ENCODE data around the gene DOHH.
A peak's percentile ranks its signal among the peaks of the same experiment; 100 is the strongest.
"Not testable (repeated sequence)": the region's sequence is repeated elsewhere in the genome, so short reads cannot be mapped to it uniquely, and the experiment has no call there.

DOHH gene

DNA sequence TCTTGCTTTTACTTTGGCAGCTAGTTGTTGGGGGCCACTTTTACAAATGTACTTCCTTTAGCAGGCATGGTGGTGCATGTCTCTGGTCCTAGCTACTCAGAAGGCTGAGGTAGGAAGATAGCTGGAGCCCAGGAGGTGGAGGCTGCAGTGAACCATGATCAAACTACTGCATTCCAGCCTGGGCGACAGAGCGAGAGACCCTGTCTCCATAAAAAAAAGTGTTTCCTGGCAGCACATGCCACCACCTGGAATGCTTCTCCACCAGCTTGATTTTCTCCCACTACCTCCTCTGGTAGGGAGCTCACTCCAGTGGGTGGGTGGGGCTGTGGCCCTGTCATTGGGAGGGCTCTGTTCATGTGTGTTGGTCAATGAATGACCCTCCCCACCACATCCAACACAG, 18.2 kb upstream of the DOHH start:
- Mint-ChIP-seq H3K27ac (no peak overlapping the region), H3K27me3 (no peaks in the 10 kb centered on the region), H3K4me3 (no peak overlapping the region), H3K36me3 (peaks cover 21 to 24% of the 10 kb centered on the region in 2 donors), H3K9me3 (peaks cover 0 to 2% of the 10 kb centered on the region in 2 donors), H3K4me1 (peaks cover 39 to 55% of the 10 kb centered on the region in 2 donors)
- DNase-seq: no peak
- no peak for ATAC-seq (replicated peaks)

DNA sequence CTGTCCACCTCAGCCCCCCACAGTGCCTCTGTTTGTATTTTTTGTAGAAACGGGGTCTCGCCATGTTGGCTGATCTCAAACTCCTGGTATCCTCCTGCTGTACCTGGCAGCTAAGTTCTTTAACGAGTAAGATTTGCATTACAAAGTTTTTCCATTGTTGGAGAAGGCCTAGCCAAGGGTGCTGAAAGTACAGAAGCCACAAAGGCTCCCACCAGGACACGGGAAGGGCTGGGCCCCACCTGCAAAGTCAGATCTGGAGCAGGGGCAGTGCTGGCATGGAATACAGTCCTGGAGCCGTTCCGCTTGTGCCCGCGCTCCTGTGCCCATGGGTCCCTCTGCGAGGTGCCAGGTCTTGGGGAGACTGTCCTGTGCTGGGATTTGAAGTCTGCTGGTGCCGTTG, 17.8 kb upstream of the DOHH start:
- H3K27ac Mint-ChIP-seq: no peak overlapping the region
- H3K27me3 Mint-ChIP-seq: no peaks in the 10 kb centered on the region
- peaks cover 17 to 20% of the 10 kb centered on the region in 2 donors for H3K36me3 Mint-ChIP-seq
- DNase-seq (no peak), ATAC-seq (replicated peaks) (no peak)
- no peak overlapping the region for H3K4me3 Mint-ChIP-seq
- peaks cover 39 to 58% of the 10 kb centered on the region in 2 donors for H3K4me1 Mint-ChIP-seq
- peaks cover 0 to 2% of the 10 kb centered on the region in 2 donors for H3K9me3 Mint-ChIP-seq

GRCh38 chr19:3517638-3518037, 17.2 kb upstream of the DOHH start:
- DNase-seq: no peak
- H3K4me3 Mint-ChIP-seq: no peak overlapping the region
- H3K36me3 Mint-ChIP-seq: peaks cover 17 to 20% of the 10 kb centered on the region in 2 donors
- H3K4me1 Mint-ChIP-seq: peaks cover 40 to 59% of the 10 kb centered on the region in 2 donors
- no peak for ATAC-seq (replicated peaks)
- no peak overlapping the region for H3K27ac Mint-ChIP-seq
- peaks cover 0 to 2% of the 10 kb centered on the region in 2 donors for H3K9me3 Mint-ChIP-seq
- H3K27me3 Mint-ChIP-seq: no peaks in the 10 kb centered on the region

DNA sequence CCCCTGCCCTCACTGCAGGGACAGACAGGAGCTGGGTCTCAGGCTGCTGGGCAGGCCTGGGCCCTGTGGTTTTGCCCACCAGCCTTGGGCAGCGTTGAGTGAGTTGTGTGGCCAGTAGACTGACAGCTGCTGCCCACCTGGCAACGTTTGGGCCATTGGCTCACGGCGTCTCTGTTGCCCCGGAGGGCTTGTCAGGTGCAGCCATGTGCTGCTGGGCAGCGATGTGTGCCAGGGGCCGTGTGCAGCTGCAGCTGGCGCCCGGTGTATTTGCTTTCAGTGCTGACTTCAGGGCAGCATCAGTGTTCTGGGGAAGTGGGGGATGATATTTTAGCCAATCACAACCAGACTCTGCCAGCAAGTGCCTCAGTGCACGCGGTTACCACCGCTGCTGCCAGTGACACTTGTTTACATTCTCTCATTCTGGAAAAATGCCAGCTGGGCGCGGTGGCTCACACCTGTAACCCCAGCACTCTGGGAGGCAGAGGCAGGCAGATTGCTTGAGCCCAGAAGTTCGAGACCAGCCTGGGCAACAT, 16.3 kb upstream of the DOHH start:
- ATAC-seq (replicated peaks) (peak; percentile 94 to 98), DNase-seq (peak; percentile 73)
- Mint-ChIP-seq H3K9me3 (peaks cover 0 to 2% of the 10 kb centered on the region in 2 donors), H3K4me1 (peaks cover 44 to 63% of the 10 kb centered on the region in 2 donors), H3K4me3 (peak overlapping the region; percentile 55 to 63), H3K27ac (peak overlapping the region; percentile 96), H3K27me3 (no peaks in the 10 kb centered on the region), H3K36me3 (peaks cover 14 to 16% of the 10 kb centered on the region in 2 donors)

GRCh38 chr19:3515891-3516422, 15.5 kb upstream of the DOHH start:
- Mint-ChIP-seq H3K36me3 (peaks cover 12 to 14% of the 10 kb centered on the region in 2 donors), H3K4me3 (peak overlapping the region in 1 of 2 donors; percentile 22), H3K27ac (peak overlapping the region; percentile 96), H3K27me3 (no peaks in the 10 kb centered on the region), H3K4me1 (peaks cover 41 to 65% of the 10 kb centered on the region in 2 donors), H3K9me3 (peaks cover 0 to 2% of the 10 kb centered on the region in 2 donors)
- no peak for DNase-seq
- peak in 1 of 2 donors; percentile 15 for ATAC-seq (replicated peaks)

DNA sequence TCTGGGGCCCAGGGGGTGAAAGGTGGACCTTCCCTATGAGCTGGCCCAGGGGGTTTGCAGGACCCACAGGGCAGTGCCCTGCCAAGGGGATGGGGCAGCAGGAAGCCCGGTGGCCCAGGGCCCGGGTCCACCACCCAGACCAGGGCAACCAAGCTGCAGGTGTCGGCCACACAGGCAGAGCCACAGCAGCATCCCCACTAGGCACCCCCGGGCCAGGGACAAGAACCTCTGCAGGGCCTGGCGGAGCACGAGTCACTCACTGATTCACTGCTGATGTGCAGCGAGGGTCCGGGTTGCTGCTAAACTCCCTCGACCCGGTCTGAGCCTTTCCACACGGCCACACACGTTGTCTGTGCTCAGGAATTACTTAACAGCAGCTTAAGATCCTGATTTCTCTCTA, 14.5 kb upstream of the DOHH start:
- no peak overlapping the region for H3K4me3 Mint-ChIP-seq

DNA sequence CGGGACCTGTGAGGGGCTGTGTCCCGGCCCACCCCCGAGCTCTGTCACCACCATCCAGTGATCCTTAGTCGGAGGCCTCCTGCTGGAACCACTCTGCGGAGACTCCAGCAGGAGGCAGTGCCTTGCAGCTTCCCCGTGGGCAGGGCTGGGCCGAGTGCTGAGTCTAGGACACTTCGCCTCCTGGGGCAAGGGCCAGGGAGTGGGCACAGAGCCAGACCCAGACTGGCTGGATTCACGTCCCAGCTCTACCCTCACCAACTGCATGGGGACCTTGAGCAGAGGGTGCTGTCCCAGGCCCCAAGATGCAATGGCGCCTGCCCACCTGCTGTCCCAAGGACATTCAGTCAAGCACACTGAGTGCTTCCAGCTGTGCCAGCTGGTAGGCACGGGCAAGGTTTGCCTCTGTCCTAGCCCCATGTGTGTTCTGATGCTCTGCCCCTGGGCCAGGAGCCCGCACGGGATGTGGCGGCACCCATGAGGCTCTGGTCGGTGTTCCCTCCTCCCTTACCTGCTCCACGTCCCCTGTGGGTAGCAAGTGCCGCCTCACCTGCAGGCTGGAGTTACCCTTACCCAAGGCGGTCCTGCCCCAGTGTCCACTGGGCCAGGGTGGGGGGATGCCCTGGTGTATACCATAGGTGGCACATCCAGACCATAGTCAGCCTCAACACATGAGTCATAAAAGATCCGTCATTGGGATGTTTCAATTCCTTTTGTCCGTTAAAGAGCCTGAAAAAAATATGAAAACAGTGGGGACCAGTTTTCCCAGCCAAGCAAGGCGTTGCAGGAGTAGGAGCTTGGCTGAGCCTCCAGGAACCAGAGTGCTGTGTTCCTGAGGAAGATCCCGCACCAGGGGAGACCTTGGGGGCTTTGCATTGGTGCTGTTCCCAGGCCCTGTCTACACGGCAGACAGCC, 13.0 kb upstream of the DOHH start:
- H3K27me3 Mint-ChIP-seq: no peaks in the 10 kb centered on the region
- peaks cover 20 to 24% of the 10 kb centered on the region in 2 donors for H3K36me3 Mint-ChIP-seq
- H3K9me3 Mint-ChIP-seq: peaks cover 0 to 2% of the 10 kb centered on the region in 2 donors
- peak overlapping the region; percentile 9 for H3K27ac Mint-ChIP-seq
- H3K4me3 Mint-ChIP-seq: peak overlapping the region in 1 of 2 donors; percentile 19
- DNase-seq: no peak
- H3K4me1 Mint-ChIP-seq: peaks cover 43 to 76% of the 10 kb centered on the region in 2 donors
- no peak for ATAC-seq (replicated peaks)

More for the DNA sequence above, 14.5 kb upstream of the DOHH start:
- Mint-ChIP-seq H3K27ac (no peak overlapping the region), H3K9me3 (peaks cover 0 to 2% of the 10 kb centered on the region in 2 donors), H3K4me1 (peaks cover 40 to 66% of the 10 kb centered on the region in 2 donors), H3K27me3 (no peaks in the 10 kb centered on the region), H3K36me3 (peaks cover 14 to 18% of the 10 kb centered on the region in 2 donors)
- ATAC-seq (replicated peaks): no peak
- no peak for DNase-seq

GRCh38 chr19:3512562-3513228, 12.2 kb upstream of the DOHH start:
- ATAC-seq (replicated peaks): no peak
- peaks cover 0 to 2% of the 10 kb centered on the region in 2 donors for H3K9me3 Mint-ChIP-seq
- H3K27ac Mint-ChIP-seq: no peak overlapping the region
- no peak for DNase-seq
- H3K4me3 Mint-ChIP-seq: no peak overlapping the region
- H3K4me1 Mint-ChIP-seq: peaks cover 45 to 81% of the 10 kb centered on the region in 2 donors
- H3K36me3 Mint-ChIP-seq: peaks cover 20 to 24% of the 10 kb centered on the region in 2 donors
- H3K27me3 Mint-ChIP-seq: no peaks in the 10 kb centered on the region

- Mint-ChIP-seq H3K36me3 (peaks cover 21 to 24% of the 10 kb centered on the region in 2 donors), H3K4me3 (no peak overlapping the region), H3K27me3 (no peaks in the 10 kb centered on the region), H3K27ac (no peak overlapping the region), H3K9me3 (no peaks in the 10 kb centered on the region), H3K4me1 (peaks cover 49 to 84% of the 10 kb centered on the region in 2 donors)
- DNase-seq (no peak), ATAC-seq (replicated peaks) (no peak)
These were observed 11.2 kb upstream of the DOHH start for GRCh38 chr19:3511506-3512251.

DNA sequence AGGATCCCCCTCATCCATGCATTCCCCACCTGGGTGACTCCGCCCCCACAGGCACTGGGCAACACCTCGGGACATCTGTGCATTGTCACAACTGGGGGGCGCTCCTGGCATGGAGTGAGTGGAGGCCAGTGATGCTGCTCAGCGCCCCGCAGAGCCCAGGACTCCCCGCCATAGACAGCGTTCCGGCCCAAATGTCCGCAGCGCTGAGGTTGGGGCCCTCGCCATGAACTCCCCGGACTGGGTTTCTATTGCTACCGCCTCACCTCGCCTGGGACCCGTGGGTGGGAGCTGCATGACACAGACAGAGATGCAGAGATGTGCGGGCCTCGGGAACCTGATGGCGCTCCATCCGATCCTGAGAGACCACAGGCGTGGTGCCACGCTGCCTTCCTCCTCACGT, 10.3 kb upstream of the DOHH start:
- Mint-ChIP-seq H3K27me3 (no peaks in the 10 kb centered on the region), H3K36me3 (peaks cover 23% of the 10 kb centered on the region in 2 donors), H3K4me1 (peaks cover 43 to 76% of the 10 kb centered on the region in 2 donors), H3K9me3 (no peaks in the 10 kb centered on the region), H3K27ac (no peak overlapping the region), H3K4me3 (no peak overlapping the region)
- ATAC-seq (replicated peaks) (no peak), DNase-seq (no peak)

DNA sequence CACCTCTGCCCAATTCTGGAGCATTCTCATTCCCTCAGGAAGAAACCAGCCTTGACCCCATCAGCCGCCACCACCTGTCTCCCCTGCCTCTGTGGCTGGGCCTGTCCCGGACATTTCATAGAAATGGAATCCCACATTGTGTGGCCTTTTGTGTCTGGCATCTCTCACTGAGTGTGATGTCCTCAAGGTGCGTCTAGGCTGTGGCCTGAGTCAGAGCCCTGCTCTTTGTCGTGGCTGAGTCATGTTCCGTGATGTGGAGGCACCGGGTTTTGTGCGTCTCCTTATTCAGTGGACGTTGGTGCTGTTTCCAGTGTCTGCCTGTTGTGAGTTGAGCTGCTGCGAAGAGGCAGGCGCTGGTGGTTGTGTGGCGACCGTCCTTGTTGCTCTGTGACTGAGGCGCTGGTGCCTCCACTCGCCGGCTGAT, 9.1 kb upstream of the DOHH start:
- Mint-ChIP-seq H3K27ac (peak overlapping the region; percentile 63), H3K27me3 (no peaks in the 10 kb centered on the region), H3K4me3 (peak overlapping the region in 1 of 2 donors; percentile 39), H3K4me1 (peaks cover 44 to 69% of the 10 kb centered on the region in 2 donors), H3K9me3 (no peaks in the 10 kb centered on the region), H3K36me3 (peaks cover 23% of the 10 kb centered on the region in 2 donors)
- ATAC-seq (replicated peaks) (no peak), DNase-seq (no peak)

GRCh38 chr19:3508771-3509535, 8.5 kb upstream of the DOHH start:
- Mint-ChIP-seq H3K27me3 (no peaks in the 10 kb centered on the region), H3K27ac (peak overlapping the region; percentile 57), H3K4me3 (peak overlapping the region in 1 of 2 donors; percentile 11), H3K9me3 (no peaks in the 10 kb centered on the region), H3K36me3 (peaks cover 23% of the 10 kb centered on the region in 2 donors), H3K4me1 (peaks cover 40 to 68% of the 10 kb centered on the region in 2 donors)
- ATAC-seq (replicated peaks) (no peak), DNase-seq (no peak)

GRCh38 chr19:3508121-3508661, 7.7 kb upstream of the DOHH start:
- H3K36me3 Mint-ChIP-seq: peaks cover 23% of the 10 kb centered on the region in 2 donors
- H3K9me3 Mint-ChIP-seq; DNase-seq; H3K27me3 Mint-ChIP-seq; ATAC-seq (replicated peaks): not testable (repeated sequence)
- H3K4me3 Mint-ChIP-seq: peak overlapping the region in 1 of 2 donors; percentile 11
- H3K27ac Mint-ChIP-seq: peak overlapping the region; percentile 31
- H3K4me1 Mint-ChIP-seq: peaks cover 37 to 66% of the 10 kb centered on the region in 2 donors
